GM19452 (cell line): ENCODE data around the gene FCRL4.
"Not testable (repeated sequence)": the region's sequence is repeated elsewhere in the genome, so short reads cannot be mapped to it uniquely, and the experiment has no call there.

Experiments
- ATAC-seq: cut with Tn5 transposase; IDR thresholded peaks from one replicate; pipeline ENCODE4 v1.9.1; 2021; ENCODE audit not compliant: unreplicated experiment

FCRL4 gene

GRCh38 chr1:157551694-157552693, 45.9 kb downstream of the FCRL4 start, which contains the start of gene FCRL5:
Gene FCRL5, minus strand, starts transcription at chr1:157552515. Its CDS starts 153 bp downstream, at chr1:157552362.
- no peak for ATAC-seq

GRCh38 chr1:157548081-157548480, 49.8 kb downstream of the FCRL4 start:
- not testable (repeated sequence) for ATAC-seq

- no peak for ATAC-seq
Observed at GRCh38 chr1:157542676-157543075, 55.2 kb downstream of the FCRL4 start.

GRCh38 chr1:157540852-157541251, 57.0 kb downstream of the FCRL4 start:
- no peak for ATAC-seq

- ATAC-seq, result no peak
Observed at GRCh38 chr1:157540160-157540748, 57.6 kb downstream of the FCRL4 start.

GRCh38 chr1:157539568-157539967, 58.3 kb downstream of the FCRL4 start:
- ATAC-seq, result no peak

GRCh38 chr1:157532569-157532968, 65.3 kb downstream of the FCRL4 start:
- no peak for ATAC-seq

- peak; percentile 70 for ATAC-seq
Observed at GRCh38 chr1:157523774-157524493, 74.0 kb downstream of the FCRL4 start.
